GM12865 (cell line): ENCODE measurements around the gene ATXN1.

Experiments used
- DNase-seq: peaks from one replicate; pipeline ENCODE4 v3.0.0; 2010; ENCODE audit warnings: low read depth
- H3K4me3 ChIP-seq: 2 replicates; pipeline ENCODE4 v1.5.1; 2011; ENCODE audit warnings: mild to moderate bottlenecking, low read depth, low read length, control low read depth
- TF ChIP-seq, protein P1 (sequence below): IDR thresholded peaks from 2 replicates; pipeline ENCODE4 v1.5.1; 2011; ENCODE audit warnings: low read length, control low read depth, low read depth, inconsistent platforms; ENCODE audit not compliant: insufficient read depth; ENCODE audit errors: missing control alignments

Gene ATXN1

DNA sequence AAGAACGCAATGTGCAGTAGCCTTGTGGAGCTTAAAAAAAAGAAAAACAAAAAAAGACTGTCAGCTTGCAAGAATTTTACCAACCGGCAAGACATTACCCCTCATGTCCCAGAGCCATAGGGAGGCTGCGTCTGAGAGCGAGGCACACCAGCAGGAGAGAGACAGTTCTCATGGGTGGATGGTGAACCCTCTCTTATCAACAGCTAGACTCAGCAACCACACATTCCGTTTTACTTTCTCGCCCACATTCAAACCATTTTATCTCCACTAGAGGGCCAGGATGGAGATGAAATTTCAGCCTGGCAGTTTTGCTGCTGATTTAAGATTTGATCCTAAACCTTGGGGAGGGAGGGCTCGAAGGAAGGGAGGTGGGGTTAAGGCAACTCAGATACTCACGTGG lies 247.0 kb downstream of the ATXN1 start:
- H3K4me3 ChIP-seq = no peak overlapping the region
- TF ChIP-seq, protein P1, sequence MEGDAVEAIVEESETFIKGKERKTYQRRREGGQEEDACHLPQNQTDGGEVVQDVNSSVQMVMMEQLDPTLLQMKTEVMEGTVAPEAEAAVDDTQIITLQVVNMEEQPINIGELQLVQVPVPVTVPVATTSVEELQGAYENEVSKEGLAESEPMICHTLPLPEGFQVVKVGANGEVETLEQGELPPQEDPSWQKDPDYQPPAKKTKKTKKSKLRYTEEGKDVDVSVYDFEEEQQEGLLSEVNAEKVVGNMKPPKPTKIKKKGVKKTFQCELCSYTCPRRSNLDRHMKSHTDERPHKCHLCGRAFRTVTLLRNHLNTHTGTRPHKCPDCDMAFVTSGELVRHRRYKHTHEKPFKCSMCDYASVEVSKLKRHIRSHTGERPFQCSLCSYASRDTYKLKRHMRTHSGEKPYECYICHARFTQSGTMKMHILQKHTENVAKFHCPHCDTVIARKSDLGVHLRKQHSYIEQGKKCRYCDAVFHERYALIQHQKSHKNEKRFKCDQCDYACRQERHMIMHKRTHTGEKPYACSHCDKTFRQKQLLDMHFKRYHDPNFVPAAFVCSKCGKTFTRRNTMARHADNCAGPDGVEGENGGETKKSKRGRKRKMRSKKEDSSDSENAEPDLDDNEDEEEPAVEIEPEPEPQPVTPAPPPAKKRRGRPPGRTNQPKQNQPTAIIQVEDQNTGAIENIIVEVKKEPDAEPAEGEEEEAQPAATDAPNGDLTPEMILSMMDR = peak; percentile 50
- peak; percentile 60 for DNase-seq

DNA sequence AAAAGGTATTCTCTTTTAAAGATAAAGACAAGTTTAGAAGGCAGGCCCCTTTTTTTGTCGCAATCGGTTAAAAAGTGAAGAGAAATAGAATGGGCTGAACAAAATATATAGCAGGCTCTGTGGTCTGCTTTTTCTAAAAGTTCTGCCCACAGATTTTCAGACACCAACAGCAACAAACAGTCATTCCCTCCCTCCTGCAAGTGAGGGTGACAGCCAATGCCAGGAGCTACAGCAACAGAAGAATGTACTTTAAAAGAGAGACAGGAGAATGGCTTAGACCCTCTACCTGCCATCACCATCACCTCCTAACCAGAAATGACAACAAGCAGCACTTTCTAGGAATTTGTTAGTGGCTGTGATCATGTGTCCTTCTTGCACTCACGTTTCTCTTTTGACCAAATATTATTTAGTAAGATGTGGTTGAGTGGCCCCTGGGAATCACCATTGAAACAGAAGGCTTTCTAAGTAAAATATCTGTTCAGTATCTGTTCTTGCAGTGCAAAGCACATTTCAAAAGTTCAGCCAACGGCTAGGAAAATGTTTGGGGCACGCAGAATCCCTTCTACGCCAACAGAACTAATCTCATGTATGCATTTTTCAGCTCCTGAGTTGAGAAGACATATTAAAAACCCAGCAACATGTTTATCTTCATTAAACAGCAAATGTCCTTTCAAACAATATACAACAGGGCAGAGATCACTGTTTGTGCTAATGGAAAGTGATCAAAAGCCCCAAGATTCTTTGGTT lies 248.5 kb downstream of the ATXN1 start:
- no peak overlapping the region for H3K4me3 ChIP-seq
- DNase-seq = peak; percentile 38
- TF ChIP-seq, protein P1 = no peak

DNA sequence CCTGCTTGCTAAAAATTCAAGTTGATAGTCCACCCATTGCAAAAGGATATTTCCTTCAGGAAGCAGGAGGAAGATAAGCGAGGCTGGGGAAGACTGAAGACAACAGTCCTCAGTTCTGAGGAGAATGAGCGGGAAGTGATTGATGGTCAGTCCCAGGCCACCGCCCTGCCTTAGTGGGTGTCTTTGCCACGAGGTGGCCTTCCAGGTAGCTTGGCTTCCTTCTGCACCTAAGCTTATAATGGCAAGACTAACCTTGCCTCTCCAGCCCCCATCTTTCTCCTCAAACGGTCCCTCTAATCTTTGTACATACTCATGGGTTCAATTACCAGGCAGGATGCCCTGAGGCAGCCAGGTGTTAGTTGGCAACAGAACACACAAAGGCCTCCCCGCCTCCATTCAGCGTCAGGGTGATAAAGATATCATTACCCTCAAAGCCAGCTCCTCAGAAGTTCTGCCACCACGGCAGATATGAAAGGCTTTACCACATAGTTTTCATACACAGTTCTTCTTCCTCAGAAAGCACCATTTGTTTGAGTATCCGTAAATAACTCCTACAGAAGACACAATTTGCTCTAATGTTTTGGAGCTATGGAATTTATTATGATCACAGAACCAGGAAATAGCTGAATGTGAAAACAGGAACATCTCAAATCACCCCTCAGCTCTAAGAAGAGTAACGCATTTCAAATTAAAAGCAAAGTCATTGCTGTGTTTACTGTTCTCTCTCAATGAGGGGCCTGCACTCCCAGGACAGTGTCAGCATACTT lies 249.4 kb downstream of the ATXN1 start:
- TF ChIP-seq, protein P1 = no peak
- peak; percentile 78 for DNase-seq
- no peak overlapping the region for H3K4me3 ChIP-seq

DNA sequence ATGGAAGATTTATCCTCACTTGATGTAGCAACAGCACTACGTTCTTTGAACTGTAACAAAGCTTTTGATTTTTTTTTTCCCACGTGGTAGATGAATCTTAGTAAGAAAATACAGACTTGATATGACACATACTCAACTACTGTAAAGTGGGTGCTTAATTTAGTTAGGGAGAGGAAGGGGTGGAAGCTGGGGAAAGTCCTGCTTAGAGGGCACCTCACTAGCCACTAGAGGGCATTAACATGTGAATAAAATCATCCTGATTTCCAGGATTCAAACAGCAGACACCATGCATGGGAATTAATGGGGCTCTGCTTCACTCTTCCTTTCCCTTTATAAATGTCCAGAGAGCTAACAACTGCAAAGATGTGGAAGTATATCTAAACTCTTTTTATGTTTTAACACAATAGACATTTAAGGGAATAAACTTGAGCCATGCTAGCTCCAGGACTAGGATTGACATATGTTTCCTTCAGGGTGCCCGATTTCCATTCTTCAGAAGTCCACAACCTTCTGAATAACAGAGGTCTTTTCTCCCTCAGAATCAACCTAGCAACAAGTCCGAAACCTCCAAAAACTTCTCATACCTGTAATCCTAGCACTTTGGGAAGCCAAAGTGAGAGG lies 250.1 kb downstream of the ATXN1 start:
- TF ChIP-seq, protein P1 = peak; percentile 59
- no peak overlapping the region for H3K4me3 ChIP-seq
- DNase-seq = peak; percentile 48

DNA sequence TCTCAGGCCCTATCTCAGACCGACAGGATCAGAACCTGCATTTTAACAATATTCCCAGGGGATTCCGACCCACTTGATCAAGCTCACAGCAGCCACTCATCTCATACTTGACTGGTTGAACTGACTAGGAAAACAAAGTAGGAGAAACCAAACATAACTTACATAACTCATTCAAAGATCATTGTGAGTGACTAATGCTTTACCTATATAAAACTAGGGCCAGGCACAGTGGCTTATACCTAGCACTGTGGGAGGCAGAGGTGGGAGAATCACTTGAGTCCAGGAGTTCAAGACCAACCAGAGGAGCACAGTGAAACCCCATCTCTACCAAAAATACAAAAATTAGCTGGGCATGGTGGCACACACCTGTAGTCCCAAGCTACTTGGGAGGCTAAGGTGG lies 251.0 kb downstream of the ATXN1 start:
- no peak overlapping the region for H3K4me3 ChIP-seq
- DNase-seq = no peak
- TF ChIP-seq, protein P1 = no peak

DNA sequence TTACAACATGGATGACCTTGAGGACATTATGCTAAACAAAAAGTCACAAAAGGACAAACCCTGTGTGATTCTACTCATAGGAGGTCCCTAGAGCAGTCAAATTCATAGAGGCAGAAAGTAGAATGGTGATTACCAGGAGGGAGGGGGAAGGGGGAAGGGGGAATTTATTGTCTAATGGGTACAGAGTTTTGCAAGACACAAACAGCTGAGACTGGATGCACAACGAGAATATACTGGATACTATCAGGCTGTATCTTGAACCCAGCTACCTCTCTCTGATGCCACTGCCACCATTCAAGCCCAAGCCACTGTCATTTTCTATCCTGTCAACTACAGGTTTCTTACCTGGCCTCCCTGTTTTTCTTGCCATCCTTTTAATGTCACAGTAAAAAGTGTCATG lies 252.3 kb downstream of the ATXN1 start:
- TF ChIP-seq, protein P1 = no peak
- H3K4me3 ChIP-seq = no peak overlapping the region
- DNase-seq = no peak
